ENCODE results near the gene NECTIN2. TPM values are rescaled to one million over a fixed set of nuclear protein-coding genes. Genes with fewer than 3 reads are reported as not detected.
A peak's percentile ranks its signal among the peaks of the same experiment; 100 is the strongest.

Gene NECTIN2
- total RNA-seq, 4 donors from 2014 or later, result 25.6 to 171 (median 122) TPM

- peaks cover 0 to 57% (median 0%) of the 10 kb centered on the region in 3 donors for H3K36me3 ChIP-seq
Measured at GRCh38 chr19:44894946-44895345, 48.8 kb downstream of the NECTIN2 start.

GRCh38 chr19:44897835-44898234, 51.7 kb downstream of the NECTIN2 start:
- no peaks in the 10 kb centered on the region for H3K4me1 ChIP-seq
- H3K36me3 ChIP-seq, result peaks cover 0 to 78% (median 0%) of the 10 kb centered on the region in 3 donors
- no peak overlapping the region for H3K27ac ChIP-seq
- no peak overlapping the region for H3K4me3 ChIP-seq
- H3K9me3 ChIP-seq, result no peaks in the 10 kb centered on the region
- TF ChIP-seq CTCF (IDR thresholded peaks at IDR 0.05) (no peak), POLR2A (IDR thresholded peaks at IDR 0.05) (no peak)
- H3K27me3 ChIP-seq, result no peaks in the 10 kb centered on the region
- DNase-seq, result no peak

More at GRCh38 chr19:44894946-44895345, 48.8 kb downstream of the NECTIN2 start:
- H3K4me1 ChIP-seq, result peaks cover 0 to 16% (median 5%) of the 10 kb centered on the region in 4 donors
- TF ChIP-seq CTCF (IDR thresholded peaks at IDR 0.05) (no peak), POLR2A (IDR thresholded peaks at IDR 0.05) (no peak)
- no peak overlapping the region for H3K27ac ChIP-seq
- H3K9me3 ChIP-seq, result no peaks in the 10 kb centered on the region
- H3K4me3 ChIP-seq, result no peak overlapping the region
- no peak for DNase-seq
- H3K27me3 ChIP-seq, result no peaks in the 10 kb centered on the region

DNA sequence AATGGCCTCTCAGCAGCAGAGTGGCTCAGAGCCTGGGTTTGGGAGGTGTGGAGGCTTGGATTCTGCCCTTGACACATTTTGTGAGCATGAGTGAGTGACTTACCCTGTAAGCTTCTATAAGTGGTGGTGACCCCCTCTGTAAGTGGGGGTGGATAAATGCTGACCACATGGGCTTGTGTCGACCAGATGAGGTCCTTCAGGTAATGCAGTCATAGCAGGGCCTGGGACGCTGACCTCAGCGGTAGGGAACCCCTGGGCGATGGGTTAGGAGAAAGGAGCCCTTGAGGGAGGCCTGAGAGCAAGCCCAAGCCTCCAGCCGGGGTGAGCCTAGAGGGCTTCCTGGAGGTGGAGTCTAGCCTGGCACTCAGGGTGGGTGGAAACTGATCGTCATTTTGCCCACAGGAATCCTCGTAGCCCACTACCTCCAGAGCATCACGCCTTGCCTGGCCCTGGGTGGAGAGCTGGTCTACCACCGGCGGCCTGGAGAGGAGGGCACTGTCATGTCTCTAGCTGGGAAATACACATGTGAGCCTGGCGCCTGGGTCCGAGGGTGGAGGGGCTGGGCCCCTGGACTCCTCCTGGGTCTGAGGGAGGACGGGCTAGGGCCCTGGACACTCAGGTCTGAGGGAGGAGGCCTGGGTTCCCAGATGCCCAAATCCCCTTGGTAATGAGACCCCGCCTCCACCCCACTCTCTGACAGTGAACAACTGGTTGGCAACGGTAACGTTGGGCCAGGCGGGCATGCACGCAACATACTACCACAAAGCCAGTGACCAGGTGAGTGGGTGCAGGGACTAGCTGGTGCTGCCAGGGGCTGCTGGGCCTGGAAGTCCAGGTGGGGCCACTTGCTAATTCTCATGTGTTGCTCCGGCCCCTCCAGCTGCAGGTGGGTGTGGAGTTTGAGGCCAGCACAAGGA, 54.5 kb downstream of the NECTIN2 start:
- H3K9me3 ChIP-seq, result no peaks in the 10 kb centered on the region
- no peak for DNase-seq

GRCh38 chr19:44903216-44903601, 57.1 kb downstream of the NECTIN2 start:
- H3K36me3 ChIP-seq, result peaks cover 0 to 29% (median 0%) of the 10 kb centered on the region in 3 donors
- peaks cover 0 to 19% (median 0%) of the 10 kb centered on the region in 4 donors for H3K4me1 ChIP-seq
- TF ChIP-seq POLR2A (IDR thresholded peaks at IDR 0.05), result no peak
- TF ChIP-seq CTCF (IDR thresholded peaks at IDR 0.05), result no peak
- no peaks in the 10 kb centered on the region for H3K9me3 ChIP-seq
- DNase-seq, result no peak
- H3K27ac ChIP-seq, result no peak overlapping the region
- peaks cover 0 to 7% of the 10 kb centered on the region in 2 donors for H3K27me3 ChIP-seq
- no peak overlapping the region for H3K4me3 ChIP-seq

More for the DNA sequence above, 54.5 kb downstream of the NECTIN2 start:
- H3K27me3 ChIP-seq, result peaks cover 0 to 3% of the 10 kb centered on the region in 2 donors
- H3K27ac ChIP-seq, result no peak overlapping the region
- TF ChIP-seq POLR2A (IDR thresholded peaks at IDR 0.05) (no peak), CTCF (IDR thresholded peaks at IDR 0.05) (no peak)
- peaks cover 0 to 9% (median 0%) of the 10 kb centered on the region in 4 donors for H3K4me1 ChIP-seq
- peaks cover 0 to 55% (median 0%) of the 10 kb centered on the region in 3 donors for H3K36me3 ChIP-seq
- H3K4me3 ChIP-seq, result no peak overlapping the region

- no peak overlapping the region for H3K27ac ChIP-seq
- no peaks in the 10 kb centered on the region for H3K9me3 ChIP-seq
- H3K4me1 ChIP-seq, result peaks cover 0 to 19% (median 0%) of the 10 kb centered on the region in 4 donors
- H3K4me3 ChIP-seq, result no peak overlapping the region
- no peak for TF ChIP-seq POLR2A (IDR thresholded peaks at IDR 0.05)
- peak; percentile 93 to 99 (median 97) for TF ChIP-seq CTCF (IDR thresholded peaks at IDR 0.05)
- H3K27me3 ChIP-seq, result peaks cover 0 to 7% of the 10 kb centered on the region in 2 donors
- H3K36me3 ChIP-seq, result peaks cover 0 to 28% (median 0%) of the 10 kb centered on the region in 3 donors
- peak; percentile 65 to 90 (median 85) for DNase-seq
Measured at GRCh38 chr19:44903602-44904425, 57.7 kb downstream of the NECTIN2 start.

All from Peyer's patch (tissue), 4 donors.